NCI-H146 (cell line): Measurements from ENCODE around the gene UBR4.

Source experiments
- DNase-seq: peaks from one replicate; lab custom pipeline; 2025; lab: John Stamatoyannopoulos, UW

The UBR4 gene

GRCh38 chr1:19139711-19140110 lies 70.4 kb downstream of the UBR4 start:
- DNase-seq = no peak

- no peak for DNase-seq
Measured at GRCh38 chr1:19138958-19139581, 71.0 kb downstream of the UBR4 start.

GRCh38 chr1:19138331-19138730 lies 71.7 kb downstream of the UBR4 start:
- no peak for DNase-seq

GRCh38 chr1:19137158-19137557 lies 72.9 kb downstream of the UBR4 start:
- no peak for DNase-seq

GRCh38 chr1:19133360-19133759 lies 76.7 kb downstream of the UBR4 start:
- DNase-seq = no peak

GRCh38 chr1:19130468-19130867 lies 79.6 kb downstream of the UBR4 start:
- DNase-seq = no peak

GRCh38 chr1:19128968-19129514 lies 81.0 kb downstream of the UBR4 start:
- DNase-seq = no peak

GRCh38 chr1:19124273-19124672 lies 85.8 kb downstream of the UBR4 start:
- DNase-seq = no peak

GRCh38 chr1:19123837-19124236 lies 86.2 kb downstream of the UBR4 start:
- DNase-seq = no peak

- no peak for DNase-seq
Measured at GRCh38 chr1:19122668-19123067, 87.4 kb downstream of the UBR4 start.

GRCh38 chr1:19121192-19121591 lies 88.9 kb downstream of the UBR4 start:
- no peak for DNase-seq

- no peak for DNase-seq
Measured at GRCh38 chr1:19120070-19120469, 90.0 kb downstream of the UBR4 start.

GRCh38 chr1:19115082-19115808 lies 94.8 kb downstream of the UBR4 start:
- no peak for DNase-seq

- peak; percentile 1 for DNase-seq
Measured at GRCh38 chr1:19113697-19114092, 96.4 kb downstream of the UBR4 start.

- no peak for DNase-seq
Measured at GRCh38 chr1:19112891-19113696, 97.0 kb downstream of the UBR4 start.

GRCh38 chr1:19110257-19110927 lies 99.7 kb downstream of the UBR4 start:
- DNase-seq = no peak

GRCh38 chr1:19109545-19109944 lies 100.5 kb downstream of the UBR4 start:
- no peak for DNase-seq

GRCh38 chr1:19101244-19101643 lies 108.8 kb downstream of the UBR4 start:
- no peak for DNase-seq

GRCh38 chr1:19100028-19100427 lies 110.0 kb downstream of the UBR4 start:
- DNase-seq = no peak

- no peak for DNase-seq
Measured at GRCh38 chr1:19096990-19097389, 113.1 kb downstream of the UBR4 start.

- no peak for DNase-seq
Measured at GRCh38 chr1:19096036-19096833, 113.8 kb downstream of the UBR4 start.
